ENCODE measurements around the gene TRIP13.

The TRIP13 gene

GRCh38 chr5:863244-863805 is 29.4 kb upstream of the TRIP13 start:
- POLR2A ChIA-PET = no interaction called here

More at GRCh38 chr5:863244-863805, 29.4 kb upstream of the TRIP13 start:
- no peak overlapping the region for H3K4me3 ChIP-seq (ENCODE audit: low read depth, low read length)
- CTCF ChIA-PET = no interaction called here
- peaks cover 0 to 70% of the 10 kb centered on the region in 2 experiments; a peak in 2 of 3 replicates for H3K36me3 ChIP-seq (ENCODE audit: control insufficient read depth in 2 of 2, insufficient read depth in 1 of 2, low read length in 2 of 2)
- TF ChIP-seq ZNF791 (tag by site-specific recombination; IDR thresholded peaks at IDR 0.05) = no peak
- TF ChIP-seq ZNF571 (tag by site-specific recombination; IDR thresholded peaks at IDR 0.05) = no peak
- no peak for TF ChIP-seq ZNF423 (tag by site-specific recombination; IDR thresholded peaks at IDR 0.05)
- TF ChIP-seq ZNF48 (tag by site-specific recombination; IDR thresholded peaks at IDR 0.05) = no peak
- TF ChIP-seq OSR2 (tag by site-specific recombination; IDR thresholded peaks at IDR 0.05) = no peak
- TF ChIP-seq RBAK (tag by site-specific recombination; IDR thresholded peaks at IDR 0.05) = no peak
- TF ChIP-seq ZNF274 (IDR thresholded peaks at IDR 0.05; ENCODE audit: low read length) = no peak
- no peak for TF ChIP-seq ZNF274 (tag by site-specific recombination; IDR thresholded peaks at IDR 0.05; ENCODE audit: borderline replicate concordance)
- TF ChIP-seq ZNF155 (tag by site-specific recombination; IDR thresholded peaks at IDR 0.05) = no peak
- TF ChIP-seq PRDM1 (tag by site-specific recombination; IDR thresholded peaks at IDR 0.05) = no peak
- no peak for TF ChIP-seq OVOL3 (tag by site-specific recombination; IDR thresholded peaks at IDR 0.05)
- no peak for TF ChIP-seq ZBTB8A (tag by site-specific recombination; IDR thresholded peaks at IDR 0.05)
- no peak for TF ChIP-seq ZNF639 (tag by site-specific recombination; IDR thresholded peaks at IDR 0.05)
- no peak for TF ChIP-seq ZNF202 (tag by site-specific recombination; IDR thresholded peaks at IDR 0.05; ENCODE audit: borderline replicate concordance)
- TF ChIP-seq ZNF544 (tag by site-specific recombination; IDR thresholded peaks at IDR 0.05) = no peak
- no peak for TF ChIP-seq ZNF362 (tag by site-specific recombination; IDR thresholded peaks at IDR 0.05)
- no peak for TF ChIP-seq BCL11B (tag by site-specific recombination; IDR thresholded peaks at IDR 0.05; ENCODE audit: low read depth)
- TF ChIP-seq KLF17 (tag by site-specific recombination; IDR thresholded peaks at IDR 0.05) = no peak
- no peak for TF ChIP-seq ZBTB11 (tag by site-specific recombination; conservative IDR thresholded peaks at IDR 0.05; ENCODE audit: low read depth)
- TF ChIP-seq ZNF585B (tag by site-specific recombination; IDR thresholded peaks at IDR 0.05) = no peak
- no peak overlapping the region for H3K27ac ChIP-seq (ENCODE audit: extremely low read depth, low read depth, low read length)
- no peaks in the 10 kb centered on the region for H3K4me1 ChIP-seq (ENCODE audit: control insufficient read depth, insufficient read depth, low read length)
- H3K9me3 ChIP-seq (ENCODE audit: control insufficient read depth, insufficient read depth, low read depth, low read length) = no peaks in the 10 kb centered on the region

Data from HEK293 (cell line).